Mucosa of descending colon (tissue), 3 donors: ENCODE data around the gene PAX6. TPM values are rescaled to one million over a fixed set of nuclear protein-coding genes. Genes with fewer than 3 reads are reported as not detected.

Experiments used
- ATAC-seq: fragments of 200-7000 bp; cut with Tn5 transposase; one replicate; pipeline ENCODE4 v1.9.1; 2020; ENCODE audit warnings: mild to moderate bottlenecking, moderate library complexity
- DNase-seq, 3 donors: peaks; one replicate each; pipeline ENCODE4 v3.0.0-alpha.2; 2020
- H3K36me3 ChIP-seq: fragments of 200-600 bp; one replicate; pipeline ENCODE4 v1.8.0; 2021; ENCODE audit warnings: low read depth, mild to moderate bottlenecking
- H3K4me1 ChIP-seq: fragments of 200-600 bp; one replicate; pipeline ENCODE4 v1.8.0; 2021; ENCODE audit warnings: low read depth, mild to moderate bottlenecking
- H3K4me3 ChIP-seq: fragments of 200-600 bp; one replicate; pipeline ENCODE4 v1.8.0; 2021; ENCODE audit warnings: mild to moderate bottlenecking
- H3K9me3 ChIP-seq: fragments of 200-600 bp; one replicate; pipeline ENCODE4 v1.8.0; 2021; ENCODE audit warnings: mild to moderate bottlenecking
- intact Hi-C, 2 donors: fragments of 100-400 bp; cut with DNase I in 1 of 2; cut with micrococcal nuclease in 1 of 2; formaldehyde crosslinking; loops; one replicate each; pipeline versions ENCODE4 v1.11.0 to v1.11.1; 2022; cut with DNase I, micrococcal nuclease
- total RNA-seq, 3 donors: library from RNA; stranded (reverse); fragmentation: NEBNext Ultra II Directional in 2 of 3; extraction: Animal tissue kit (Norgen Biotek cat#: 25700) in 2 of 3; gene quantifications; one replicate each; pipeline versions ENCODE4 v1.2.1 to v1.2.4, GENCODE V29; 2021 to 2023
- TF ChIP-seq, protein P1 (sequence below): fragments of 200-600 bp; IDR thresholded peaks from one replicate; pipeline ENCODE4 v1.8.0; 2022; ENCODE audit warnings: antibody characterized with exemption, mild to moderate bottlenecking
- donor health status: DM: no; HTN: no; CAD: no; lungs with moderate emphysema.
- donor health status: DM: no; HTN: no; CAD: no.
- donor health status: DM: no; HTN: yes; CAD: no.

Gene PAX6
- total RNA-seq, 3 donors from 2014 or later: 0.09 to 1.1 (median 0.63) TPM

- H3K4me1 ChIP-seq: peaks cover 17% of the 10 kb centered on the region
- H3K9me3 ChIP-seq: no peaks in the 10 kb centered on the region
- TF ChIP-seq, protein P1, sequence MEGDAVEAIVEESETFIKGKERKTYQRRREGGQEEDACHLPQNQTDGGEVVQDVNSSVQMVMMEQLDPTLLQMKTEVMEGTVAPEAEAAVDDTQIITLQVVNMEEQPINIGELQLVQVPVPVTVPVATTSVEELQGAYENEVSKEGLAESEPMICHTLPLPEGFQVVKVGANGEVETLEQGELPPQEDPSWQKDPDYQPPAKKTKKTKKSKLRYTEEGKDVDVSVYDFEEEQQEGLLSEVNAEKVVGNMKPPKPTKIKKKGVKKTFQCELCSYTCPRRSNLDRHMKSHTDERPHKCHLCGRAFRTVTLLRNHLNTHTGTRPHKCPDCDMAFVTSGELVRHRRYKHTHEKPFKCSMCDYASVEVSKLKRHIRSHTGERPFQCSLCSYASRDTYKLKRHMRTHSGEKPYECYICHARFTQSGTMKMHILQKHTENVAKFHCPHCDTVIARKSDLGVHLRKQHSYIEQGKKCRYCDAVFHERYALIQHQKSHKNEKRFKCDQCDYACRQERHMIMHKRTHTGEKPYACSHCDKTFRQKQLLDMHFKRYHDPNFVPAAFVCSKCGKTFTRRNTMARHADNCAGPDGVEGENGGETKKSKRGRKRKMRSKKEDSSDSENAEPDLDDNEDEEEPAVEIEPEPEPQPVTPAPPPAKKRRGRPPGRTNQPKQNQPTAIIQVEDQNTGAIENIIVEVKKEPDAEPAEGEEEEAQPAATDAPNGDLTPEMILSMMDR: no peak
- DNase-seq: no peak
- H3K4me3 ChIP-seq: no peak overlapping the region
- H3K36me3 ChIP-seq: no peaks in the 10 kb centered on the region
- no peak for ATAC-seq
- intact Hi-C loops: no loop called here
Measured at GRCh38 chr11:31821235-31821764, 10.2 kb upstream of the PAX6 start.

- Histone ChIP-seq H3K36me3 (no peaks in the 10 kb centered on the region), H3K4me1 (peaks cover 24% of the 10 kb centered on the region), H3K9me3 (no peaks in the 10 kb centered on the region), H3K4me3 (no peak overlapping the region)
- intact Hi-C loops: no loop called here
- no peak for DNase-seq
- ATAC-seq: no peak
- TF ChIP-seq, protein P1: no peak
Measured at GRCh38 chr11:31820438-31820818, 9.3 kb upstream of the PAX6 start.

GRCh38 chr11:31819621-31820437, 8.7 kb upstream of the PAX6 start:
- ATAC-seq (no peak), DNase-seq (no peak)
- TF ChIP-seq, protein P1: no peak
- Histone ChIP-seq H3K36me3 (no peaks in the 10 kb centered on the region), H3K4me3 (no peak overlapping the region), H3K9me3 (no peaks in the 10 kb centered on the region), H3K4me1 (peaks cover 24% of the 10 kb centered on the region)
- intact Hi-C loops: no loop called here

- TF ChIP-seq, protein P1: no peak
- Histone ChIP-seq H3K4me1 (peaks cover 32% of the 10 kb centered on the region), H3K9me3 (no peaks in the 10 kb centered on the region), H3K4me3 (no peak overlapping the region), H3K36me3 (no peaks in the 10 kb centered on the region)
- ATAC-seq: no peak
- no peak for DNase-seq
- intact Hi-C loops: no loop called here
Measured at GRCh38 chr11:31818874-31819331, 7.8 kb upstream of the PAX6 start.

DNA sequence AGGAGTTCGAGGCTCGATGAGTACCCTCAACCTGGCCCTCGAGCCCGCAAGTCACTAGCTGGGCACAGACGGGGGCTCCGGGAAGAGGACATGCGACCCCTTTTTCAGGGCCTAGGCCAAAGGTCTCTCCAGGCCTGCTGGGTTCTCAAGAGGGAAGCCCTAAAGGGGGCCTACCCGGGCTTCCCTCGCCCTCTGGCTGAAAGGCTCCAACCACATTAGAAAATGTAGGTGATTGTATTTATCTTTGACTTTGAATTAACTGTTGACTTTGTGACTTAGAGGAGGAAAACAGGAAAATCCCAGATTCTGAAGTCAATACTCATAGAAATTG, 7.3 kb upstream of the PAX6 start:
- intact Hi-C loops: no loop called here
- H3K36me3 ChIP-seq: no peaks in the 10 kb centered on the region
- no peak for DNase-seq
- no peak overlapping the region for H3K4me3 ChIP-seq
- H3K9me3 ChIP-seq: no peaks in the 10 kb centered on the region
- H3K4me1 ChIP-seq: peaks cover 33% of the 10 kb centered on the region
- TF ChIP-seq, protein P1: no peak
- ATAC-seq: no peak
